GM19397 (cell line): ENCODE data around the gene CCNB2.
"Not testable (repeated sequence)": the region's sequence is repeated elsewhere in the genome, so short reads cannot be mapped to it uniquely, and the experiment has no call there.

Experiments
- ATAC-seq: cut with Tn5 transposase; IDR thresholded peaks from one replicate; pipeline ENCODE4 v1.9.1; 2021; ENCODE audit warnings: mild to moderate bottlenecking, moderate library complexity; ENCODE audit not compliant: unreplicated experiment

The CCNB2 gene

GRCh38 chr15:59131969-59132562 is 27.1 kb downstream of the CCNB2 start:
- no peak for ATAC-seq

GRCh38 chr15:59133929-59134427 is 29.0 kb downstream of the CCNB2 start:
- no peak for ATAC-seq

- no peak for ATAC-seq
Measured at GRCh38 chr15:59137566-59137965, 32.6 kb downstream of the CCNB2 start.

- no peak for ATAC-seq
Measured at GRCh38 chr15:59138243-59138642, 33.3 kb downstream of the CCNB2 start.

GRCh38 chr15:59140422-59141226 is 35.7 kb downstream of the CCNB2 start:
- ATAC-seq: no peak

GRCh38 chr15:59143281-59143680 is 38.3 kb downstream of the CCNB2 start:
- ATAC-seq: no peak

GRCh38 chr15:59144594-59144993 is 39.6 kb downstream of the CCNB2 start:
- not testable (repeated sequence) for ATAC-seq

GRCh38 chr15:59147666-59148065 is 42.7 kb downstream of the CCNB2 start:
- ATAC-seq: no peak

GRCh38 chr15:59148153-59148833 is 43.3 kb downstream of the CCNB2 start:
- no peak for ATAC-seq

GRCh38 chr15:59150185-59150584 is 45.2 kb downstream of the CCNB2 start:
- no peak for ATAC-seq

- ATAC-seq: no peak
Measured at GRCh38 chr15:59152694-59153450, 47.9 kb downstream of the CCNB2 start.

- no peak for ATAC-seq
Measured at GRCh38 chr15:59153466-59153865, 48.5 kb downstream of the CCNB2 start.

GRCh38 chr15:59154243-59154642 is 49.3 kb downstream of the CCNB2 start:
- no peak for ATAC-seq

- no peak for ATAC-seq
Measured at GRCh38 chr15:59155431-59155830, 50.5 kb downstream of the CCNB2 start.

- no peak for ATAC-seq
Measured at GRCh38 chr15:59157396-59157795, 52.5 kb downstream of the CCNB2 start.

- no peak for ATAC-seq
Measured at GRCh38 chr15:59157840-59158700, 53.1 kb downstream of the CCNB2 start.

- ATAC-seq: no peak
Measured at GRCh38 chr15:59158701-59159034, 53.7 kb downstream of the CCNB2 start.

GRCh38 chr15:59159210-59159609 is 54.3 kb downstream of the CCNB2 start:
- no peak for ATAC-seq

GRCh38 chr15:59160880-59161593 is 56.1 kb downstream of the CCNB2 start:
- ATAC-seq: no peak

GRCh38 chr15:59162080-59162479 is 57.1 kb downstream of the CCNB2 start:
- ATAC-seq: not testable (repeated sequence)
